ENCODE data around the gene GNPNAT1.

DNA sequence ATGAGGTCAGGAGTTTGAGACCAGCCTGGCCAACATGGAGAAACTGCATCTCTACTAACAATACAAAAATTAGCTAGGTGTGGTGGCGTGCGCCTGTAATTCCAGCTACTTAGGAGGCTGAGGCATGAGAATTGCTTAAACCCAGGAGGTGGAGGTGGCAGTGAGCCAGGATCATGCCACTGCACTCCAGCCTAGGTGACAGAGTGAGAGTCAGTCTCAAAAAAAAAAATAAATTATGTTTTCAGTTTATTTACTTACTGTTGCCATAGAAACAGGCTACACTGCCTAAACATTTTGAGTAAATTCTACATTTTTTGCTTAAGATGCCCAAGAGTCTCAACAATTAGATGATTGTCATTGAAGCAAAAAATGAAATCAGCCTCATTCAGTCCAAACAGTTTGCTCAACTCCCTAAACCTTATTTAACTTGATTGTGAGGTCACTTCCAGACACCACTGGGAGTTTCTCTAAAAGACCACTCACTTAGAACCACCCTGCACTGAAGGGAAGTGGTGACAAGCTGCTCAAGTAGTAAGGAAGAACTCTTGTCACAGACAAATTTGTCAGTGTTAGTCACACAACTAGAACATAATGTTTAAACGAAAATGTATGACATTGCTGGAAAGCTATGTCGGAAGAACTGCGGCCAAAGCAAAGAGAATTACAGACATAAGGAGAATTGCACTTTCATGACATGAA lies 9.8 kb upstream of the GNPNAT1 start:
- TF ChIP-seq, protein P1, sequence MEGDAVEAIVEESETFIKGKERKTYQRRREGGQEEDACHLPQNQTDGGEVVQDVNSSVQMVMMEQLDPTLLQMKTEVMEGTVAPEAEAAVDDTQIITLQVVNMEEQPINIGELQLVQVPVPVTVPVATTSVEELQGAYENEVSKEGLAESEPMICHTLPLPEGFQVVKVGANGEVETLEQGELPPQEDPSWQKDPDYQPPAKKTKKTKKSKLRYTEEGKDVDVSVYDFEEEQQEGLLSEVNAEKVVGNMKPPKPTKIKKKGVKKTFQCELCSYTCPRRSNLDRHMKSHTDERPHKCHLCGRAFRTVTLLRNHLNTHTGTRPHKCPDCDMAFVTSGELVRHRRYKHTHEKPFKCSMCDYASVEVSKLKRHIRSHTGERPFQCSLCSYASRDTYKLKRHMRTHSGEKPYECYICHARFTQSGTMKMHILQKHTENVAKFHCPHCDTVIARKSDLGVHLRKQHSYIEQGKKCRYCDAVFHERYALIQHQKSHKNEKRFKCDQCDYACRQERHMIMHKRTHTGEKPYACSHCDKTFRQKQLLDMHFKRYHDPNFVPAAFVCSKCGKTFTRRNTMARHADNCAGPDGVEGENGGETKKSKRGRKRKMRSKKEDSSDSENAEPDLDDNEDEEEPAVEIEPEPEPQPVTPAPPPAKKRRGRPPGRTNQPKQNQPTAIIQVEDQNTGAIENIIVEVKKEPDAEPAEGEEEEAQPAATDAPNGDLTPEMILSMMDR (IDR thresholded peaks at IDR 0.05), result no peak
- TF ChIP-seq EZH2 (IDR thresholded peaks at IDR 0.05; ENCODE audit: borderline replicate concordance, insufficient read depth, low read depth, low read length, poor library complexity, severe bottlenecking), result no peak

Measured in B cell (primary cell).